ENCODE data around the gene RPS6KA5.

The RPS6KA5 gene

DNA sequence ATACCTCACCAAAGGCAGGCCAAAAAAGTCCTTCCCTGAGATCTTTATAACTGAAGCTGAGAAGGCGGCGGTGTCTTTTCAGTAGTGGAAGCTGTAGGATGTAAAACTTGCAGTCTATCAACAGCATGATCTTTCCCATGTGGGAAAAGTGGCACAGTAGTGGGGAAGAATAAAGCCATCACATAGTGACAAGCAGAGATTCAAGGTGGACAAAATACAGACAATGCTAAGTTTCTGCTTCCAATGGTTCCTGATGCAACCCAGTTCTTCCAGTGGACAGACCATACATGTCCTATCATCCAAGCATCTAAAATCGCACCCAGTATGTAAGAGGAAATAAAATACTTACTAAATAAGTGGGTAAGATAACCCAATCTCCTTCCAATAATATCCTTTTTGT, 4.1 kb downstream of the RPS6KA5 start:
- H3K4me3 ChIP-seq (ENCODE audit: low read length): no peak overlapping the region
- TF ChIP-seq, protein P1, sequence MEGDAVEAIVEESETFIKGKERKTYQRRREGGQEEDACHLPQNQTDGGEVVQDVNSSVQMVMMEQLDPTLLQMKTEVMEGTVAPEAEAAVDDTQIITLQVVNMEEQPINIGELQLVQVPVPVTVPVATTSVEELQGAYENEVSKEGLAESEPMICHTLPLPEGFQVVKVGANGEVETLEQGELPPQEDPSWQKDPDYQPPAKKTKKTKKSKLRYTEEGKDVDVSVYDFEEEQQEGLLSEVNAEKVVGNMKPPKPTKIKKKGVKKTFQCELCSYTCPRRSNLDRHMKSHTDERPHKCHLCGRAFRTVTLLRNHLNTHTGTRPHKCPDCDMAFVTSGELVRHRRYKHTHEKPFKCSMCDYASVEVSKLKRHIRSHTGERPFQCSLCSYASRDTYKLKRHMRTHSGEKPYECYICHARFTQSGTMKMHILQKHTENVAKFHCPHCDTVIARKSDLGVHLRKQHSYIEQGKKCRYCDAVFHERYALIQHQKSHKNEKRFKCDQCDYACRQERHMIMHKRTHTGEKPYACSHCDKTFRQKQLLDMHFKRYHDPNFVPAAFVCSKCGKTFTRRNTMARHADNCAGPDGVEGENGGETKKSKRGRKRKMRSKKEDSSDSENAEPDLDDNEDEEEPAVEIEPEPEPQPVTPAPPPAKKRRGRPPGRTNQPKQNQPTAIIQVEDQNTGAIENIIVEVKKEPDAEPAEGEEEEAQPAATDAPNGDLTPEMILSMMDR (IDR thresholded peaks at IDR 0.05; ENCODE audit: insufficient read depth, low read depth, low read length, missing control alignments): no peak
- no peak for DNase-seq (ENCODE audit: low read depth)

DNA sequence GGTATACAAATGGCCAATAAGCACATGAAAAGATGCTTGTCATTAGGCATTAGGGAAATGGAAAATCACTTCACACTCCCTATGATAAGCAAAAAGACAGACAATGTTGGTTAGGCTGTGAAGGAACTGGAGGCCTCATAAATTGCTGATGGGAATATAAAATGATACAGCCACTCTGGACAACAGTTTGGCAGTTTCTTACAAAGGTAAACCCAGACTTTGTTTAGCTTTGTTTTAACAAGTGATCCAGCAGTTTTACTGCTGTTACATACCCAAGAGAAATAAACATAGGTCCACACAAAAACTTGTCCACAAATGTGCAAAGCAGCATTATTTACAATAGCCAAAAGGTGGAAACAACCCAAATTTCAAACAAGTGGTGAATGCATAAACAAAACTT, 5.4 kb downstream of the RPS6KA5 start:
- TF ChIP-seq, protein P1 (IDR thresholded peaks at IDR 0.05; ENCODE audit: insufficient read depth, low read depth, low read length, missing control alignments): no peak
- no peak for DNase-seq (ENCODE audit: low read depth)
- no peak overlapping the region for H3K4me3 ChIP-seq (ENCODE audit: low read length)

DNA sequence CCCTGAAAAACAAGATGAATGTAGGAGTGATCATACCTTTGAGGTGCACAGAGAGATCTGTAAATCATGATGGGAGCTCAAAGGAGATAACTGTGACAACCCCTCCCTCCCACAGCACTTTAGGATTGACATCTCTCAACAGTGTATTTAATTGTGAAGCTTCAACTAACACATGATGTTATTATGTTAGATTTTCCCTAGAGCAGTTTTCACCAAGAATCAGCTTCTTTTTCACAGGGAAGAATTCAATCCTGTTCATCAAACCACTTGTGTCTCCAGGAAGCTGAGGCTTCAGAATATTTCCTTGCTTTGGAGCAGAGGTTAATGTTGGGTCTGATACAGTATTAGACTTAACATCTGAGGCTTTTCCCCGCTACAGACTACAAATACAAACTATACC, 11.8 kb downstream of the RPS6KA5 start:
- TF ChIP-seq, protein P1 (IDR thresholded peaks at IDR 0.05; ENCODE audit: insufficient read depth, low read depth, low read length, missing control alignments): no peak
- no peak for DNase-seq (ENCODE audit: low read depth)
- H3K4me3 ChIP-seq (ENCODE audit: low read length): no peak overlapping the region

DNA sequence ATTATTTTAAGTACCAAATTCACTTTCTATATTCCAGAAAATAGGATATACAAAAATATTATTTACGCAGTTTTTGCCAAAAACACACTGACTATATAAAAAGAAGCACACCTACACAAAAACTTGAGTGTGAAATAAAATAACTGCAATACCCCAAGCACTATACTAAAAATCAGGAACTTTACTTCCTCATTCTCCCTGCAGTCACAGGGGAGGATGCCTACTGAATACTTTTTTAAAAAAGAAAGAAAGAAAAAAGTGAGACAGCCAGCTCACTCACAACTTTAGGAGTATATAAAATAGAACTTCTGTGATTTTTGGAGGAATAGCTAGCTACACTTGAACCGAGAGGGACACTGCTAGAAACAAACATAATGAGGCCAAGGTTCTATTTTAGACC, 12.2 kb downstream of the RPS6KA5 start:
- no peak for DNase-seq (ENCODE audit: low read depth)
- H3K4me3 ChIP-seq (ENCODE audit: low read length): no peak overlapping the region
- TF ChIP-seq, protein P1 (IDR thresholded peaks at IDR 0.05; ENCODE audit: insufficient read depth, low read depth, low read length, missing control alignments): no peak

DNA sequence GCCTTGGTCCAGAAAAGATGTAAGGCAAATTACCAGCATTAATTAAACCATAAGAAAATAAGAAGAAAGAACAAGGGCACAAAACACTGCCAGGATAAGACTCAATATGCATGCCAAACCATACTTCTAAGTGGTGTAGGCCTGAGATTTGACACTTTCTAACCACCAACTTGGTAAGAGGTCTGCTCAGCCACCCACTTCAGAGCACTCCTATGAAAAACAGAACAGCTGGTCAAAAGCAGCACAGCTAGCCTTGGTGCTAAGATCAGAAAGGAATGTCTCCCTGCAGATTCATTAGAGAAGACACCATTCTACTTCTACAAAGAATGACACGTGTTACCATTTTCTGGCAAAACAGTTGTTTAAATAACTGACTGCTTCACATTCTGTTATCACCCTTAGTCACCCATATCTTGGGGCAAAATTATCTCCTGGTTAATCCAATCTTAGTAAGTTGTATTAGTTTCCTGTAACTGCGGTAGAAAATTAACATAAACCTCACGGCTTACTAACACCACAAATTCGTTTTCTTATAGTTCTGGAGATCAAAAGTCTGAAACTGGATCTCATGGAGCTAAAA, 13.2 kb downstream of the RPS6KA5 start:
- DNase-seq (ENCODE audit: low read depth): peak; percentile 29
- TF ChIP-seq, protein P1 (IDR thresholded peaks at IDR 0.05; ENCODE audit: insufficient read depth, low read depth, low read length, missing control alignments): no peak
- H3K4me3 ChIP-seq (ENCODE audit: low read length): no peak overlapping the region

DNA sequence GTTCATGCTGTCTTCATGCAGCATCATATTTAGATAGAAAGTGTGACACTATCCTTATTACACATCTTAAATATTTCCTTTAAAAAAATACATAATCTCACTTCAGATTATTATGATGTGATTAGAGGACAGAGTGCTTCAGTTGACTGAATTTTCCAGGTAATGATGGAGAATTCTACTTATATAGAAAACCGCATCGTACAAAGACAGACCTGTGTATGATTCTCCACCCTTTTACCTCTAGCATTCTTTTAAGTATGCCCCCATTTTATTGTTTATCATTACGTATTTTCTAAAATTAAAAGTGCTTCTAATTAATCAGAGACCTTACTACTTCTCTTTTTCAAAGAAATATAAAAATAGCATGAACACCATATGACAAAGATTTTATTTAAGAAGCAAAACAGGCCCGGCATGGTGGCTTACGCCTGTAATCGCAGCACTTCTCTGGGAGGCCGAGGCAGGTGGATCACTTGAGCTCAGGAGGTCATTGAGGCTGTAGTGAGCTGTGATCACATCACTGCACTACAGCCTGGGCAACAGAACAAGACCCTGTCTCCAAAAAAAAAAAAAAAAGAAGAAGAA, 13.9 kb downstream of the RPS6KA5 start:
- H3K4me3 ChIP-seq (ENCODE audit: low read length): no peak overlapping the region
- TF ChIP-seq, protein P1 (IDR thresholded peaks at IDR 0.05; ENCODE audit: insufficient read depth, low read depth, low read length, missing control alignments): no peak
- no peak for DNase-seq (ENCODE audit: low read depth)

DNA sequence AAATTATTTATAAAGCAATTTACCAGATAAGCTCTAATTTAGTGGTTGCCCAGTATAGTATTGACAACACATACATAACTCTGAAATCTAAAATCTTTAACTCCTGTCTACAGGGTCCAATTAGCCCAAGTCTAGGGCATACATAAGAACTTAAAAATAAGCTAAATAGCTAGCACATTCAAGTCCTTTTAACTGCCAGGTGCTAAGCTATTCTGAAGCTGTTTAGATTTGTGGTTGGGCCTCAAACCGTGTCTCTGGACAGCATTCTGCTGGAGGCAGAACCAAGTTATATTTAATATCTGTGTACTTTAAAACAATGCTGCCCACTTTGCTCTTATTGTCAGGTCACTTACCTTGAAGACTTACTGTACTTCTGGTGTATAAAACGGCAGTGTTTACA, 19.0 kb downstream of the RPS6KA5 start:
- TF ChIP-seq, protein P1 (IDR thresholded peaks at IDR 0.05; ENCODE audit: insufficient read depth, low read depth, low read length, missing control alignments): no peak
- H3K4me3 ChIP-seq (ENCODE audit: low read length): no peak overlapping the region
- no peak for DNase-seq (ENCODE audit: low read depth)
